H1 (cell line): ENCODE results near the gene IRF7. TPM values are rescaled to one million over a fixed set of nuclear protein-coding genes. Genes with fewer than 3 reads are reported as not detected.

Experiments
- CTCF ChIA-PET: fragments of 300-600 bp; sonication (Branson Sonifier 250); formaldehyde crosslinking; loops from one replicate; lab custom pipeline; 2021; ENCODE audit not compliant: partially characterized antibody; lab: Charles Lee
- POLR2A ChIA-PET: fragments of 300-600 bp; sonication (Branson Sonifier 250); formaldehyde crosslinking; loops from one replicate; lab custom pipeline; 2021; ENCODE audit warnings: inconsistent platforms; ENCODE audit not compliant: partially characterized antibody; lab: Charles Lee
- DNase-seq, 2 experiments: peaks; one replicate each; pipeline versions ENCODE4 v3.0.0 to v3.0.0-alpha.2; 2010 to 2022; ENCODE audit warnings: low spot score in 2 of 2, low read depth in 1 of 2, mixed read lengths in 1 of 2
- FAIRE-seq: peaks from 2 replicates; lab custom pipeline; 2011; peaks lifted over from hg19 to GRCh38; lab: Jason Lieb, UNC
- H2AFZ ChIP-seq: 2 replicates; pipeline ENCODE4 v1.8.1; 2012; ENCODE audit warnings: low read length, inconsistent platforms
- H2AK5ac ChIP-seq: 2 replicates; pipeline ENCODE4 v1.6.1; 2013; ENCODE audit warnings: low read depth, low read length
- H2BK120ac ChIP-seq: replicated peaks from 2 replicates; pipeline ENCODE3; 2013; ENCODE audit warnings: low read depth, low read length, inconsistent platforms
- H2BK12ac ChIP-seq: 2 replicates; pipeline ENCODE4 v1.6.1; 2013; ENCODE audit warnings: low read depth, low read length
- H2BK15ac ChIP-seq: 2 replicates; pipeline ENCODE4 v1.6.1; 2013; ENCODE audit warnings: low read length
- H2BK20ac ChIP-seq: 2 replicates; pipeline ENCODE4 v1.6.1; 2013; ENCODE audit warnings: low read length
- H2BK5ac ChIP-seq: 2 replicates; pipeline ENCODE4 v1.6.1; 2013; ENCODE audit warnings: low read depth, low read length
- H3K14ac ChIP-seq: 2 replicates; pipeline ENCODE4 v1.6.1; 2013; ENCODE audit warnings: inconsistent platforms; ENCODE audit not compliant: insufficient read length
- H3K18ac ChIP-seq: 2 replicates; pipeline ENCODE4 v1.6.1; 2013; ENCODE audit warnings: low read length; ENCODE audit errors: extremely low read depth
- H3K23ac ChIP-seq: 2 replicates; pipeline ENCODE4 v1.6.1; 2013; ENCODE audit warnings: inconsistent platforms; ENCODE audit not compliant: insufficient read length
- H3K23me2 ChIP-seq: 2 replicates; pipeline ENCODE4 v1.6.1; 2013; ENCODE audit warnings: low read depth, low read length
- H3K27ac ChIP-seq: 2 replicates; pipeline ENCODE4 v1.6.1; 2011; ENCODE audit warnings: low read depth, low read length, inconsistent platforms
- H3K27me3 ChIP-seq, 4 experiments: replicated peaks in 1 of 4; 1 replicate in 1 of 4; 2 replicates in 3 of 4; pipeline versions ENCODE4 v1.6.1 to v1.8.1; 2011 to 2013; ENCODE audit warnings: low read length in 3 of 4, mild to moderate bottlenecking in 3 of 4, inconsistent platforms in 2 of 4, mixed read lengths in 2 of 4, moderate library complexity in 1 of 4; ENCODE audit not compliant: control insufficient read depth in 3 of 4, insufficient read depth in 3 of 4; ENCODE audit errors: extremely low read depth in 1 of 4
- H3K36me3 ChIP-seq, 4 experiments: 2 replicates each; pipeline versions ENCODE4 v1.6.1 to v1.8.1; 2011 to 2013; ENCODE audit warnings: mild to moderate bottlenecking in 4 of 4, low read length in 3 of 4, moderate library complexity in 2 of 4, control low read depth in 1 of 4, inconsistent platforms in 1 of 4; ENCODE audit not compliant: insufficient read depth in 4 of 4, control insufficient read depth in 2 of 4
- H3K4ac ChIP-seq: replicated peaks from 2 replicates; pipeline ENCODE3; 2013; ENCODE audit warnings: low read length, low read depth, mixed read lengths, inconsistent platforms; ENCODE audit not compliant: insufficient read length
- H3K4me1 ChIP-seq, 4 experiments: replicated peaks in 1 of 4; 1 replicate in 1 of 4; 2 replicates in 3 of 4; pipeline versions ENCODE4 v1.6.1 to v1.8.1; 2011 to 2013; ENCODE audit warnings: low read length in 3 of 4, inconsistent platforms in 2 of 4, mixed read lengths in 1 of 4; ENCODE audit not compliant: insufficient read depth in 4 of 4, control insufficient read depth in 3 of 4
- H3K4me2 ChIP-seq, 2 experiments: 2 replicates each; pipeline versions ENCODE4 v1.6.1 to v1.8.1; 2011 to 2013; ENCODE audit warnings: low read depth in 2 of 2, low read length in 2 of 2, control low read depth in 1 of 2, inconsistent platforms in 1 of 2, mild to moderate bottlenecking in 1 of 2; ENCODE audit not compliant: insufficient read depth in 1 of 2
- H3K4me3 ChIP-seq, 4 experiments: fragments of 200-600, 300-600 bp in 1 of 4; sonication (generic), shearing (Covaris generic), sonication (Bioruptor Twin) in 1 of 4; 2 replicates each; pipeline versions ENCODE4 v1.5.1 to v1.8.1; 2011 to 2016; ENCODE audit warnings: low read length in 4 of 4, low read depth in 3 of 4, control low read depth in 2 of 4, inconsistent platforms in 2 of 4, mild to moderate bottlenecking in 2 of 4, mixed read lengths in 1 of 4, moderate library complexity in 1 of 4; ENCODE audit not compliant: insufficient read depth in 2 of 4; ENCODE audit errors: extremely low read depth in 1 of 4
- H3K56ac ChIP-seq: replicated peaks from 2 replicates; pipeline ENCODE3; 2013; ENCODE audit warnings: low read depth, mild to moderate bottlenecking, mixed read lengths, low read length, inconsistent platforms; ENCODE audit not compliant: insufficient read length
- H3K79me1 ChIP-seq: 2 replicates; pipeline ENCODE4 v1.6.1; 2013; ENCODE audit warnings: low read depth, low read length, control low read depth
- H3K79me2 ChIP-seq, 2 experiments: 2 replicates each; pipeline versions ENCODE4 v1.6.1 to v1.8.1; 2012 to 2013; ENCODE audit warnings: low read length in 2 of 2, mild to moderate bottlenecking in 2 of 2, inconsistent platforms in 1 of 2; ENCODE audit not compliant: insufficient read depth in 2 of 2, control insufficient read depth in 1 of 2
- H3K9ac ChIP-seq, 4 experiments: replicated peaks in 1 of 4; 1 replicate in 1 of 4; 2 replicates in 3 of 4; pipeline versions ENCODE4 v1.6.1 to v1.8.1; 2011 to 2013; ENCODE audit warnings: low read depth in 3 of 4, low read length in 3 of 4, control low read depth in 2 of 4, mild to moderate bottlenecking in 2 of 4, moderate library complexity in 2 of 4, inconsistent platforms in 1 of 4; ENCODE audit errors: extremely low read depth in 1 of 4
- H3K9me3 ChIP-seq, 2 experiments: 2 replicates each; pipeline versions ENCODE4 v1.6.1 to v1.8.1; 2012 to 2013; ENCODE audit warnings: mild to moderate bottlenecking in 2 of 2, moderate library complexity in 2 of 2, control low read depth in 1 of 2, inconsistent platforms in 1 of 2, low read depth in 1 of 2, low read length in 1 of 2, mixed read lengths in 1 of 2; ENCODE audit not compliant: insufficient read depth in 2 of 2
- H4K20me1 ChIP-seq, 2 experiments: replicated peaks in 1 of 2; 2 replicates each; pipeline versions ENCODE3 to v1.8.1; 2011 to 2013; ENCODE audit warnings: inconsistent platforms in 2 of 2, low read length in 2 of 2, mild to moderate bottlenecking in 1 of 2; ENCODE audit not compliant: insufficient read depth in 2 of 2, control insufficient read depth in 1 of 2
- H4K5ac ChIP-seq: 2 replicates; pipeline ENCODE4 v1.6.1; 2013; ENCODE audit warnings: low read length, low read depth, mixed read lengths, inconsistent platforms; ENCODE audit not compliant: insufficient read length
- H4K8ac ChIP-seq: 2 replicates; pipeline ENCODE4 v1.8.0; 2013; ENCODE audit warnings: mild to moderate bottlenecking, moderate library complexity, low read length, inconsistent platforms; ENCODE audit not compliant: insufficient read depth; ENCODE audit errors: extremely low read depth
- H4K91ac ChIP-seq: replicated peaks from 2 replicates; pipeline ENCODE3; 2013; ENCODE audit warnings: low read length, mixed read lengths, inconsistent platforms; ENCODE audit not compliant: insufficient read length
- BRCA1 ChIP-seq: IDR thresholded peaks from 2 replicates; pipeline ENCODE4 v1.6.1; 2012; ENCODE audit warnings: low read depth, low read length, improper control_type of control experiment
- CBX5 ChIP-seq: fragments of 300-800, 300-1000 bp; sonication (generic); IDR thresholded peaks from 2 replicates; pipeline ENCODE4 v1.7.1; 2016; ENCODE audit warnings: antibody characterized with exemption, low read length, low read depth
- CBX8 ChIP-seq: fragments of 300-800, 300-1000 bp; sonication (generic); IDR thresholded peaks from 2 replicates; pipeline ENCODE4 v1.7.1; 2016; ENCODE audit warnings: low read depth, low read length, borderline replicate concordance
- CREB1 ChIP-seq: IDR thresholded peaks from 2 replicates; pipeline ENCODE4 v1.6.1; 2012; ENCODE audit warnings: inconsistent platforms
- GABPA ChIP-seq: IDR thresholded peaks from 2 replicates; pipeline ENCODE4 v1.6.1; 2011; ENCODE audit warnings: mild to moderate bottlenecking, low read length, moderate library complexity, borderline replicate concordance; ENCODE audit not compliant: insufficient read depth
- KDM1A ChIP-seq: fragments of 200-600, 300-600 bp; sonication (generic); IDR thresholded peaks from 2 replicates; pipeline ENCODE4 v1.7.1; 2016; ENCODE audit warnings: mild to moderate bottlenecking, low read length, borderline replicate concordance
- RNF2 ChIP-seq: fragments of 200-900, 300-1000 bp; sonication (generic); IDR thresholded peaks from 2 replicates; pipeline ENCODE4 v1.7.1; 2016; ENCODE audit warnings: borderline replicate concordance, low read depth, mild to moderate bottlenecking, antibody characterized with exemption, low read length; ENCODE audit not compliant: poor library complexity, severe bottlenecking; ENCODE audit errors: missing control alignments
- RXRA ChIP-seq: IDR thresholded peaks from 2 replicates; pipeline ENCODE4 v1.6.1; 2011; ENCODE audit warnings: low read depth, mild to moderate bottlenecking, low read length, moderate library complexity; ENCODE audit not compliant: insufficient read depth
- TAF7 ChIP-seq: optimal IDR thresholded peaks from 2 replicates; pipeline ENCODE3; 2011; ENCODE audit warnings: low read depth, mild to moderate bottlenecking, inconsistent platforms, low read length, moderate library complexity, borderline replicate concordance
- TBP ChIP-seq: IDR thresholded peaks from 2 replicates; pipeline ENCODE4 v1.6.1; 2011; ENCODE audit warnings: low read depth, low read length, improper control_type of control experiment
- ZNF274 ChIP-seq: IDR thresholded peaks from 2 replicates; pipeline ENCODE4 v1.7.0; 2012; ENCODE audit warnings: low read length, borderline replicate concordance; ENCODE audit errors: extremely low read depth
- WGBS, 2 experiments: shearing (Covaris generic) in 1 of 2; methylation state at CpG; one replicate each; pipeline versions ENCODE4 v1.1.6 to v1.1.7; 2013 to 2015; ENCODE audit warnings: low lambda C conversion rate in 2 of 2, mixed read lengths in 2 of 2, inconsistent platforms in 1 of 2, low coverage in 1 of 2, missing lambda C conversion rate in 1 of 2; ENCODE audit not compliant: insufficient replicate concordance in 2 of 2, insufficient coverage in 1 of 2, insufficient read length in 1 of 2; ENCODE audit errors: extremely low coverage in 1 of 2, missing lambda C conversion rate in 1 of 2; 5-methylcytosine and 5-hydroxymethylcytosine counted together
- polyA plus RNA-seq, 7 experiments: library from polyadenylated mRNA; depleted of rRNA in 3 of 7; stranded (reverse) in 5 of 7; unstranded in 2 of 7; fragments of >200 nt in 5 of 7; fragments of 200-250 nt in 2 of 7; gene quantifications; 1 replicate in 5 of 7; 2 replicates in 1 of 7; 4 replicates in 1 of 7; pipeline versions ENCODE4 v1.2.1 to v1.2.3, GENCODE V29; 2011 to 2013; ENCODE audit warnings: missing spikeins in 2 of 7, mixed read lengths in 2 of 7
- total RNA-seq: library from RNA; stranded (reverse); fragmentation: NEBNext Ultra II Directional; extraction: Animal tissue kit (Norgen Biotek cat#: 25700); gene quantifications from 2 replicates; pipeline ENCODE4 v1.2.1, GENCODE V29; 2021

Gene IRF7
- total and polyA plus RNA-seq, 2 of the 8 experiments (the other 6 are each of a cell fraction or from before 2014, with no cell fraction given), result 9.1 to 9.6 TPM

GRCh38 chr11:606245-606644 lies 9.5 kb downstream of the IRF7 start:
- WGBS, 2 experiments, result 92% methylated on average over 13 of the region's 19 CpGs; no CpG with 5 or more reads in 1 of the 2 experiments
- no peak overlapping the region for H2BK15ac ChIP-seq
- no peak overlapping the region for H3K4me3 ChIP-seq
- no peak overlapping the region for H2BK12ac ChIP-seq
- CTCF ChIA-PET, result interaction anchor here (0.6 to 1.5 kb wide), 5 partner anchors 10 to 54 kb away, joined by 3 to 5 read pairs (median 4); partner anchors contain the start of gene IRF7
- H3K79me2 ChIP-seq, result no peaks in the 10 kb centered on the region
- no peak overlapping the region for H4K91ac ChIP-seq
- H3K4me2 ChIP-seq, result no peak overlapping the region
- H2BK20ac ChIP-seq, result no peak overlapping the region
- H3K9ac ChIP-seq, result no peak overlapping the region
- no peaks in the 10 kb centered on the region for H3K23me2 ChIP-seq
- peaks cover 34 to 84% (median 68%) of the 10 kb centered on the region in 4 experiments for H3K36me3 ChIP-seq
- peak overlapping the region; percentile 24; the same call in 1 of the 2 replicates for H2BK5ac ChIP-seq
- POLR2A ChIA-PET, result interaction anchor here (1.5 kb wide), 1 partner anchor 17 kb away, joined by 5 read pairs; no protein-coding TSS in a partner anchor
- H3K79me1 ChIP-seq, result peaks cover 7% of the 10 kb centered on the region; the same call in 1 of the 2 replicates
- no peak overlapping the region for H3K14ac ChIP-seq
- DNase-seq, result no peak
- no peak overlapping the region for H2BK120ac ChIP-seq
- no peak overlapping the region for H3K23ac ChIP-seq
- no peak overlapping the region for H3K18ac ChIP-seq
- H3K4ac ChIP-seq, result no peak overlapping the region
- no peak overlapping the region for H4K8ac ChIP-seq
- no peaks in the 10 kb centered on the region for H3K4me1 ChIP-seq
- no peaks in the 10 kb centered on the region for H3K27me3 ChIP-seq
- no peak overlapping the region for H3K56ac ChIP-seq
- no peak overlapping the region for H2AFZ ChIP-seq
- H2AK5ac ChIP-seq, result no peak overlapping the region
- no peak overlapping the region for H4K5ac ChIP-seq
- no peak overlapping the region for H3K27ac ChIP-seq
- no peaks in the 10 kb centered on the region for H3K9me3 ChIP-seq
- FAIRE-seq, result no peak
- H4K20me1 ChIP-seq, result peaks cover 9 to 24% of the 10 kb centered on the region in 2 experiments
- no peak for TF ChIP-seq TAF7
- no peak for TF ChIP-seq KDM1A
- no peak for TF ChIP-seq CREB1
- TF ChIP-seq CBX8, result no peak
- TF ChIP-seq GABPA, result no peak
- no peak for TF ChIP-seq TBP
- no peak for TF ChIP-seq BRCA1
- TF ChIP-seq RXRA, result no peak
- TF ChIP-seq RNF2, result no peak
- no peak for TF ChIP-seq CBX5
- no peak for TF ChIP-seq ZNF274
